ENCODE results near the gene OTUD4. TPM values are rescaled to one million over a fixed set of nuclear protein-coding genes. Genes with fewer than 3 reads are reported as not detected.
A peak's percentile ranks its signal among the peaks of the same experiment; 100 is the strongest.

Gene OTUD4
- total and polyA plus RNA-seq, 12 donors: 12.8 to 35.7 (median 27.6) TPM

- peak overlapping the region; percentile 61 to 99 (median 97) for H3K27ac ChIP-seq
- TF ChIP-seq CTCF (IDR thresholded peaks at IDR 0.05): no peak
- H3K36me3 ChIP-seq (replicated peaks in 1 of 2): no peaks in the 10 kb centered on the region
- H3K27me3 ChIP-seq: no peaks in the 10 kb centered on the region
- no peaks in the 10 kb centered on the region for H3K9me3 ChIP-seq (replicated peaks in 1 of 3)
- WGBS, 4 donors: 53 to 59% (median 58%) methylated on average over 9 of the region's 9 CpGs
- peak overlapping the region in 1 of 4 donors; percentile 95 for H3K4me3 ChIP-seq
- peaks cover 31 to 50% of the 10 kb centered on the region in 2 donors for H3K4me1 ChIP-seq (replicated peaks in 1 of 2)
- DNase-seq: no peak
- intact Hi-C loops (cut with DNase I): no loop called here
These were observed 3.6 kb downstream of the OTUD4 start for GRCh38 chr4:145176641-145177432.

GRCh38 chr4:145171911-145172310, 8.5 kb downstream of the OTUD4 start:
- intact Hi-C loops (cut with DNase I): no loop called here

GRCh38 chr4:145170223-145170622, 10.2 kb downstream of the OTUD4 start:
- peak overlapping the region in 1 of 5 donors; percentile 27 for H3K27ac ChIP-seq
- DNase-seq: no peak
- no peaks in the 10 kb centered on the region for H3K27me3 ChIP-seq
- no peaks in the 10 kb centered on the region for H3K9me3 ChIP-seq (replicated peaks in 1 of 3)
- WGBS, 4 donors: 90 to 97% (median 92%) methylated on average over 1 of the region's 1 CpG
- no peak overlapping the region for H3K4me3 ChIP-seq
- H3K36me3 ChIP-seq (replicated peaks in 1 of 2): no peaks in the 10 kb centered on the region
- intact Hi-C loops (cut with DNase I): no loop called here
- TF ChIP-seq CTCF (IDR thresholded peaks at IDR 0.05) (no peak), POLR2A (IDR thresholded peaks at IDR 0.05) (no peak)
- peaks cover under 1 to 9% of the 10 kb centered on the region in 2 donors for H3K4me1 ChIP-seq (replicated peaks in 1 of 2)

More at GRCh38 chr4:145171911-145172310, 8.5 kb downstream of the OTUD4 start:
- Histone ChIP-seq H3K4me3 (no peak overlapping the region), H3K36me3 (replicated peaks in 1 of 2) (no peaks in the 10 kb centered on the region), H3K4me1 (replicated peaks in 1 of 2) (peaks cover 15 to 26% of the 10 kb centered on the region in 2 donors), H3K27ac (no peak overlapping the region), H3K27me3 (no peaks in the 10 kb centered on the region), H3K9me3 (replicated peaks in 1 of 3) (no peaks in the 10 kb centered on the region)
- 89 to 93% (median 90%) methylated on average over 1 of the region's 1 CpG for WGBS, 4 donors
- no peak for DNase-seq
- no peak for TF ChIP-seq CTCF (IDR thresholded peaks at IDR 0.05)
- no peak for TF ChIP-seq POLR2A (IDR thresholded peaks at IDR 0.05)

- no peak overlapping the region for H3K27ac ChIP-seq
- H3K27me3 ChIP-seq: no peaks in the 10 kb centered on the region
- H3K4me3 ChIP-seq: no peak overlapping the region
- no peaks in the 10 kb centered on the region for H3K9me3 ChIP-seq (replicated peaks in 1 of 3)
- no peaks in the 10 kb centered on the region for H3K36me3 ChIP-seq (replicated peaks in 1 of 2)
- no peak for TF ChIP-seq POLR2A (IDR thresholded peaks at IDR 0.05)
- TF ChIP-seq CTCF (IDR thresholded peaks at IDR 0.05): no peak
- intact Hi-C loops (cut with DNase I): no loop called here
- 90 to 100% (median 96%) methylated on average over 2 of the region's 2 CpGs for WGBS, 4 donors
- H3K4me1 ChIP-seq (replicated peaks in 1 of 2): peaks cover 0 to 5% of the 10 kb centered on the region in 2 donors
- DNase-seq: no peak
These were observed 11.7 kb downstream of the OTUD4 start for GRCh38 chr4:145168581-145169187.
